ENCODE data around the gene TNFRSF13B. TPM values are rescaled to one million over a fixed set of nuclear protein-coding genes. Genes with fewer than 3 reads are reported as not detected.

The TNFRSF13B gene
- total RNA-seq, 1 experiment from 2014 or later, result not detected

GRCh38 chr17:16943541-16944333, 28.2 kb downstream of the TNFRSF13B start:
- CTCF ChIA-PET, result no interaction called here
- H3K4me1 ChIP-seq (ENCODE audit: control insufficient read depth in 1 of 2, insufficient read depth in 2 of 2, low read length in 2 of 2), result peaks cover 2 to 14% of the 10 kb centered on the region in 2 experiments; a peak in 3 of 4 replicates

More at GRCh38 chr17:16943541-16944333, 28.2 kb downstream of the TNFRSF13B start:
- TF ChIP-seq ZNF274 (IDR thresholded peaks at IDR 0.05; ENCODE audit: low read depth, low read length), result no peak
- no peak for TF ChIP-seq TCF7L2 (IDR thresholded peaks at IDR 0.05; ENCODE audit: borderline replicate concordance, extremely low read depth, insufficient read depth, insufficient read length)
- TF ChIP-seq FOSL1 (IDR thresholded peaks at IDR 0.05; ENCODE audit: low read depth), result no peak
- TF ChIP-seq, protein P1, sequence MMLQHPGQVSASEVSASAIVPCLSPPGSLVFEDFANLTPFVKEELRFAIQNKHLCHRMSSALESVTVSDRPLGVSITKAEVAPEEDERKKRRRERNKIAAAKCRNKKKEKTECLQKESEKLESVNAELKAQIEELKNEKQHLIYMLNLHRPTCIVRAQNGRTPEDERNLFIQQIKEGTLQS (IDR thresholded peaks at IDR 0.05), result no peak
- TF ChIP-seq, protein P2, sequence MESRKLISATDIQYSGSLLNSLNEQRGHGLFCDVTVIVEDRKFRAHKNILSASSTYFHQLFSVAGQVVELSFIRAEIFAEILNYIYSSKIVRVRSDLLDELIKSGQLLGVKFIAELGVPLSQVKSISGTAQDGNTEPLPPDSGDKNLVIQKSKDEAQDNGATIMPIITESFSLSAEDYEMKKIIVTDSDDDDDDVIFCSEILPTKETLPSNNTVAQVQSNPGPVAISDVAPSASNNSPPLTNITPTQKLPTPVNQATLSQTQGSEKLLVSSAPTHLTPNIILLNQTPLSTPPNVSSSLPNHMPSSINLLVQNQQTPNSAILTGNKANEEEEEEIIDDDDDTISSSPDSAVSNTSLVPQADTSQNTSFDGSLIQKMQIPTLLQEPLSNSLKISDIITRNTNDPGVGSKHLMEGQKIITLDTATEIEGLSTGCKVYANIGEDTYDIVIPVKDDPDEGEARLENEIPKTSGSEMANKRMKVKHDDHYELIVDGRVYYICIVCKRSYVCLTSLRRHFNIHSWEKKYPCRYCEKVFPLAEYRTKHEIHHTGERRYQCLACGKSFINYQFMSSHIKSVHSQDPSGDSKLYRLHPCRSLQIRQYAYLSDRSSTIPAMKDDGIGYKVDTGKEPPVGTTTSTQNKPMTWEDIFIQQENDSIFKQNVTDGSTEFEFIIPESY (IDR thresholded peaks at IDR 0.05; ENCODE audit: extremely low read depth, insufficient replicate concordance, low read length), result no peak
- TF ChIP-seq CBX3 (IDR thresholded peaks at IDR 0.05; ENCODE audit: low read depth), result no peak
- no peak for TF ChIP-seq YY1 (IDR thresholded peaks at IDR 0.05; ENCODE audit: extremely low read depth, insufficient replicate concordance, low read depth, low read length)
- no peak for TF ChIP-seq MAX (IDR thresholded peaks at IDR 0.05)
- TF ChIP-seq REST (IDR thresholded peaks at IDR 0.05; ENCODE audit: low read depth), result no peak
- no peak for TF ChIP-seq JUND (IDR thresholded peaks at IDR 0.05)
- no peak for TF ChIP-seq POLR2A (IDR thresholded peaks at IDR 0.05; ENCODE audit: borderline replicate concordance, extremely low read depth, insufficient read depth, insufficient read length)
- no peak for TF ChIP-seq CEBPB (IDR thresholded peaks at IDR 0.05; ENCODE audit: low read depth)
- TF ChIP-seq EZH2 (IDR thresholded peaks at IDR 0.05), result no peak
- TF ChIP-seq POLR2AphosphoS5 (IDR thresholded peaks at IDR 0.05; ENCODE audit: low read depth, low read length), result no peak
- TF ChIP-seq SRF (IDR thresholded peaks at IDR 0.05; ENCODE audit: low read depth), result no peak
- TF ChIP-seq EZH2phosphoT487 (IDR thresholded peaks at IDR 0.05; ENCODE audit: borderline replicate concordance), result no peak
- no peak for TF ChIP-seq RAD21 (IDR thresholded peaks at IDR 0.05; ENCODE audit: low read depth)
- H3K27ac ChIP-seq (ENCODE audit: low read depth, low read length), result no peak overlapping the region
- no TSS peak for BruUV-seq (replicated peaks)
- ATAC-seq (no peak), DNase-seq (ENCODE audit: low read depth, low spot score) (no peak)
- H3K4me3 ChIP-seq (replicated peaks in 1 of 2; ENCODE audit: low read depth in 1 of 2, low read length in 2 of 2), result no peak overlapping the region
- no peak overlapping the region for H3K9ac ChIP-seq (ENCODE audit: low read length)
- no peaks in the 10 kb centered on the region for H3K9me3 ChIP-seq (ENCODE audit: control insufficient read depth in 1 of 2, insufficient read depth in 1 of 2, low read depth in 1 of 2, low read length in 2 of 2)
- POLR2A ChIA-PET, result no interaction called here
- H3K79me2 ChIP-seq (ENCODE audit: insufficient read depth, low read length), result no peaks in the 10 kb centered on the region
- H2AFZ ChIP-seq (ENCODE audit: low read depth, low read length, poor library complexity, severe bottlenecking), result no peak overlapping the region
- no peaks in the 10 kb centered on the region for H3K9me2 ChIP-seq (ENCODE audit: insufficient read depth)
- no peaks in the 10 kb centered on the region; the same call in 1 of the 2 replicates for H3K27me3 ChIP-seq (ENCODE audit: insufficient read depth, low read length)
- no peaks in the 10 kb centered on the region for H4K20me1 ChIP-seq (ENCODE audit: insufficient read depth)
- no peaks in the 10 kb centered on the region for H3K36me3 ChIP-seq (ENCODE audit: control insufficient read depth in 1 of 2, insufficient read depth in 2 of 2, low read length in 2 of 2)
- intact Hi-C loops (cut with micrococcal nuclease), result no loop called here
- RAD21 ChIA-PET (ENCODE audit: low non-redundant PET in 1 of 2, low total read pairs in 2 of 2, uncharacterized antibody in 2 of 2, unreplicated experiment in 2 of 2), result no interaction called here
- H3K4me2 ChIP-seq (ENCODE audit: low read length), result no peak overlapping the region
